OCI-LY7 (cell line): Measurements from ENCODE around the gene ELF1.

Source experiments
- EZH2phosphoT487 ChIP-seq: fragments of 200-600 bp; sonication (generic); IDR thresholded peaks from 2 replicates; pipeline ENCODE4 v1.6.1; 2018; ENCODE audit warnings: low read depth, borderline replicate concordance, mild to moderate bottlenecking, mixed run types, antibody characterized with exemption, low read length, moderate library complexity, mixed read lengths
- TF ChIP-seq, protein P1 (sequence below): fragments of 200-600 bp; sonication (generic); conservative IDR thresholded peaks from 2 replicates; pipeline ENCODE4 v1.5.1; 2014; ENCODE audit warnings: mild to moderate bottlenecking, antibody characterized with exemption, low read length, moderate library complexity, mixed read lengths

- TF ChIP-seq, protein P1, sequence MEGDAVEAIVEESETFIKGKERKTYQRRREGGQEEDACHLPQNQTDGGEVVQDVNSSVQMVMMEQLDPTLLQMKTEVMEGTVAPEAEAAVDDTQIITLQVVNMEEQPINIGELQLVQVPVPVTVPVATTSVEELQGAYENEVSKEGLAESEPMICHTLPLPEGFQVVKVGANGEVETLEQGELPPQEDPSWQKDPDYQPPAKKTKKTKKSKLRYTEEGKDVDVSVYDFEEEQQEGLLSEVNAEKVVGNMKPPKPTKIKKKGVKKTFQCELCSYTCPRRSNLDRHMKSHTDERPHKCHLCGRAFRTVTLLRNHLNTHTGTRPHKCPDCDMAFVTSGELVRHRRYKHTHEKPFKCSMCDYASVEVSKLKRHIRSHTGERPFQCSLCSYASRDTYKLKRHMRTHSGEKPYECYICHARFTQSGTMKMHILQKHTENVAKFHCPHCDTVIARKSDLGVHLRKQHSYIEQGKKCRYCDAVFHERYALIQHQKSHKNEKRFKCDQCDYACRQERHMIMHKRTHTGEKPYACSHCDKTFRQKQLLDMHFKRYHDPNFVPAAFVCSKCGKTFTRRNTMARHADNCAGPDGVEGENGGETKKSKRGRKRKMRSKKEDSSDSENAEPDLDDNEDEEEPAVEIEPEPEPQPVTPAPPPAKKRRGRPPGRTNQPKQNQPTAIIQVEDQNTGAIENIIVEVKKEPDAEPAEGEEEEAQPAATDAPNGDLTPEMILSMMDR, result no peak
- TF ChIP-seq EZH2phosphoT487, result no peak
Observed at GRCh38 chr13:40971321-40971720, 47.8 kb downstream of the ELF1 start.
